NCI-H2196 treated with DMSO at 0.1 percent for 48 hours (cell line): ENCODE measurements around the gene VPS26A.

Experiments used
- DNase-seq: peaks from one replicate; lab custom pipeline; 2025; ENCODE audit not compliant: unreplicated experiment; lab: John Stamatoyannopoulos, UW

The VPS26A gene

GRCh38 chr10:69123747-69124562 lies at the start of gene VPS26A:
Gene VPS26A (plus strand): TSS chr10:69124178. CDS start chr10:69124278, 100 bp downstream.
- DNase-seq: peak; percentile 78

- no peak for DNase-seq
Measured at GRCh38 chr10:69074532-69074931, 49.4 kb upstream of the VPS26A start.

GRCh38 chr10:69075431-69075830 lies 48.5 kb upstream of the VPS26A start:
- no peak for DNase-seq

DNA sequence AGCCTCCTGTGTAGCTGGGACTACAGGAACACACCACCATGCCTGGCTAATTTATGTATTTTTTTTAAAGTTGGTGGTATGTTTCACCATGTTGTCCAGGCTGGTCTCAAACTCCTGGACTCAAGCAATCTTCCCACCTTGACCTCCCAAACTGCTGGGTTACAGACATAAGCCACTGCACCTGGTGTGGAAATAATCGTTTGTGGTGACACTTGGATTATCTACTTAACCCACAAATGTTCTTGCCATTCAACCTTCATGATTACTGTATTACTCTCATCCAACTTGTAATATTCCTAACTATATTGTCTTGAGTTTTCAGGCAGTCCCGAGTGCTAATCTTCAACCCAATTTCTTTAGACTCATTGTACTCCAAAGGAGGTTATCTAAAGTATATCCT lies 45.7 kb upstream of the VPS26A start:
- DNase-seq: no peak

DNA sequence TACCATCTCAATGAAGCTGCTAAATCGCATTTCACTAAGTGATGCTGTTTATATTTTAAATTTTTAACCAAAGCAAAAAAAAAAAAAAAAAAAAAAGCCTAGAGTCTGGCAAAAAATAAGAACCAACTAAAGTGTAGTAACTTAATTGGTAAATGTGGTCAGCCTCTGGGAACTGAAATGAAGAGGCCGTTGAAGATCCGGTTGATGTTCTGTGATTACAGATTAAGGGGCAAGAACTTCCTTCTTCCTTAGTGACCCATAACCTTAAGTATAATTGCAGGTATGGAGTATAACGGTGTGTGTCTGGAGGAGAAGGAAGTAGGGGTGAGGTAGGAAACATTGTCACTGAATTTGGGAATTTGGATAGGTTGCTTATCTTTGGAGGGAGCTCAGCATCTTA lies 43.8 kb upstream of the VPS26A start:
- DNase-seq: no peak

GRCh38 chr10:69086001-69086509 lies 37.9 kb upstream of the VPS26A start:
- no peak for DNase-seq

GRCh38 chr10:69087590-69088470 lies 36.1 kb upstream of the VPS26A start, which contains the start of gene SRGN:
Gene SRGN (plus strand): TSS chr10:69088103. CDS start chr10:69088158, 55 bp downstream.
- DNase-seq: no peak

- no peak for DNase-seq
Measured at GRCh38 chr10:69088471-69088769, 35.6 kb upstream of the VPS26A start.

- DNase-seq: no peak
Measured at GRCh38 chr10:69088801-69089501, 35.0 kb upstream of the VPS26A start.

GRCh38 chr10:69089638-69090599 lies 34.1 kb upstream of the VPS26A start:
- no peak for DNase-seq

DNA sequence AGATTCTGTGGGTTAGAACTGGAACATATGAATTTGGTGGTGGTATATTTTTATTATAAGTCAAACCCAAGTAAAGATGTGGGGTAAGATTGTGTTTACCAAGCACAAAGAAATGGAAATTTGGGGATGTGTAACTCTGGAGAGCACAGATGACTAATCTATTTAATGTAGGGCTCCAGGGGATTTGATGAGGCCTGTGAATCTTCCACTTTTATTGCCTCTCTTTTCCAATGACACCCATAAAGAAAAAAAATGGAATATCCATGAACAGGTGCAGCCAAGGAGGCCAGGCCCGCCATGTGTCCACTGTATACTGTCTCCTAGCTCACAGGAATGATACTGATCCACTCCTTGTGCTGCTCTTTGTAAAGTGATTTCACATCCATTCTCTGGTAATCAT lies 33.3 kb upstream of the VPS26A start:
- DNase-seq: no peak

DNA sequence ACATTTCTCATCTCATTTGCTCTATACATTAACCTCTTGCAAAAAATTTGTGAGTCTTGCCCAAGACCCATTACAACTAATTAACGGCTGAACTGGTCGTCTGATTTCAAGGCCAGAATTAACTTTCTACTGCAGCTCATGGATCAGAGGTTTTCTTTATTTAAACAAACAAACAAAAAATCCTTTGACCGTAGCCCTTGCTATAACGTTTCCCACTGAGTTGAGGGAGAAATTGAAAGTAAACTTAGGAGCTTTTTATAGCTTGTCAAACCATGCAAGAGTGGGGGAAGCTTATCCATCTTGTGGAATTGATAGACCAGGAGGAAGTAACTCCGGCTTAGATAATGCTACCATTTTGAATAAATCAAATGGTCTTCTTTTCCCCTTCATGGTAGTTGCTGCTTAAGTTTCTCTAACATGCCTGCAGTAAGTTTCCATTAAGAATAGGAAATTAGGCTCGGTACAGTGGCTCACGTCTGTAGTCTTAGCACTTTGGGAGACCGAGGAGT lies 32.8 kb upstream of the VPS26A start:
- DNase-seq: no peak

DNA sequence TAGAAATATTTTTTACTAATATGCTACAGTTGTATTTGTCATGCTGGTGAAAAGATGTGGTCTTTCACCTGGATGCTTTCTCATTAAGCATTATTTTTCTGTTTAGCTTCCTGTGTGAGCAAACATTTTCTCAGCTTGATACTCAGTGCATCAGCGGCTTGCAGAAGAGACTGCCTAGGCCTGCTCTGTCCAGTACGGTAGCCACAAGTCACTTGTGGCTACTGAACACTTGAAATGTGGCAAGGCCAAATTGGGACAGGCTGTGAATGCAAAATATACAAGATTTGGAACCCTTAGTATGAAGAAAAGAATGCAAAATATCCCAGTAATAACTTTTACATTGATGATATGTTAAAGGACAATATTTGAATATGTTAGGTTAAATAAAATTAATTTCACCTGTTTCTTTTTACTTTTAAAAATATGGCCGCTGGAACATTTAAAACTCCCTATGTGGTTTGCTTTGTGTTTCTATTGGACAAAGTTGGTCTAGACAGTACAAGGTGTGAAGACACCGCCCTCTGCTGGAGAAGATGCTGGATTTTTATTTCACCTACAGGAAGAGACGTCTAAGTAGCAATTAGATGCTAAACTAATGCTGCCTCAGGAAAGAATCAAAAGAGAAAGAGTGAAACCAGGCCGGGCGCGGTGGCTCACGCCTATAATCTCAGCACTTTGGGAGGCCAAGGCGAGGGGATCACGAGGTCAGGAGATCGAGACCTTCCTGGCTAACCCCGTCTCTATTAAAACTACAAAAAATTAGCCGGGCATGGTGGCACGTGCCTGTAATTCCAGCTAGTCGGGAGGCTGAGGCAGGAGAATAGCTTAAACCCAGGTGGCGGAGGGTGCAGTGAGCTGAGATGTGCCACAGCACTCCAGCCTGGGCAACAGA lies 30.8 kb upstream of the VPS26A start:
- peak; percentile 11 for DNase-seq

DNA sequence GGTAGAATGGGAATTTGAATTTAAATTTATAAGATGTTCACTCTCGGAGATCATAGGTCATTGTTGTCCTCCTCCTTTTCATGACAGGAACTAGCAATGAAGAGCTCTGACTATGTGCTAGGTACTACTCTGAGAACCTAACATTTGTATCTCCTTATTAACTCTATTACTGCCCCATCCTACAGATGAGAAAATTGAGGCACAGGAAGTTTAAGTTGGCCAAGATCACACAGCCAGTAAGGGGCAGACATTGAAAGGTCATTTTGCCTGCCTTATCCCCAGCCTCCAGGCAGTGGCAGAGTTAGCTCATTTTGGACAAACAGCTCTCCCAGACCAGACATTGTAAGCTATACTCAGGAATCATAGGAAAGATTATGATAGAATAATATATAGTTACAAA lies 30.0 kb upstream of the VPS26A start:
- DNase-seq: no peak

GRCh38 chr10:69096045-69096444 lies 27.9 kb upstream of the VPS26A start:
- no peak for DNase-seq

GRCh38 chr10:69097729-69098128 lies 26.2 kb upstream of the VPS26A start:
- DNase-seq: no peak

GRCh38 chr10:69100136-69100872 lies 23.7 kb upstream of the VPS26A start:
- no peak for DNase-seq

- no peak for DNase-seq
Measured at GRCh38 chr10:69101451-69102095, 22.4 kb upstream of the VPS26A start.
